Measurements from ENCODE around the gene XYLT1. TPM values are rescaled to one million over a fixed set of nuclear protein-coding genes. Genes with fewer than 3 reads are reported as not detected.

Gene XYLT1
- total and polyA plus RNA-seq, 2 of the 8 experiments (the other 6 are each of a cell fraction or from before 2014, with no cell fraction given) = 6.6 to 25.4 TPM

GRCh38 chr16:17453364-17454038 is 17.3 kb downstream of the XYLT1 start:
- no peak overlapping the region for H3K4ac ChIP-seq (replicated peaks; ENCODE audit: insufficient read length, low read depth, low read length)
- no peaks in the 10 kb centered on the region for H3K36me3 ChIP-seq (ENCODE audit: control insufficient read depth in 2 of 4, insufficient read depth in 4 of 4, low read length in 3 of 4)
- no peak overlapping the region for H2BK12ac ChIP-seq (ENCODE audit: low read depth, low read length)
- ChIA-PET CTCF (ENCODE audit: partially characterized antibody) (interaction anchor here (1.0 kb wide), 1 partner anchor 9 kb away, joined by 3 read pairs; no protein-coding TSS in a partner anchor), POLR2A (ENCODE audit: partially characterized antibody) (interaction anchor here (0.8 kb wide), 1 partner anchor 51 kb away, joined by 3 read pairs; no protein-coding TSS in a partner anchor)
- H3K23ac ChIP-seq (ENCODE audit: insufficient read length) = no peak overlapping the region
- no peak overlapping the region for H3K9ac ChIP-seq (replicated peaks in 1 of 4; ENCODE audit: extremely low read depth in 1 of 4, low read depth in 3 of 4, low read length in 3 of 4)
- H3K9me3 ChIP-seq (ENCODE audit: insufficient read depth in 2 of 2, low read depth in 1 of 2, low read length in 1 of 2) = no peaks in the 10 kb centered on the region
- H3K27ac ChIP-seq (ENCODE audit: low read depth, low read length) = no peak overlapping the region
- DNase-seq (ENCODE audit: low read depth in 1 of 2, low spot score in 2 of 2) (no peak), FAIRE-seq (no peak)
- H2AK5ac ChIP-seq (ENCODE audit: low read depth, low read length) = no peak overlapping the region
- H2BK20ac ChIP-seq (ENCODE audit: low read length) = no peak overlapping the region
- no peak for TF ChIP-seq TCF12 (IDR thresholded peaks at IDR 0.05; ENCODE audit: low read depth, low read length)
- no peak for TF ChIP-seq ZNF274 (IDR thresholded peaks at IDR 0.05; ENCODE audit: borderline replicate concordance, extremely low read depth, low read length)
- TF ChIP-seq ATF2 (IDR thresholded peaks at IDR 0.05; ENCODE audit: low read length) = no peak
- TF ChIP-seq SIN3A (conservative IDR thresholded peaks at IDR 0.05 in 1 of 2, IDR thresholded peaks at IDR 0.05 in 1 of 2; ENCODE audit: low read depth in 1 of 2, low read length in 2 of 2) = no peak
- no peak for TF ChIP-seq FOSL1 (IDR thresholded peaks at IDR 0.05; ENCODE audit: insufficient read depth, low read depth, low read length)
- TF ChIP-seq YY1 (IDR thresholded peaks at IDR 0.05; ENCODE audit: low read depth, low read length) = no peak
- no peaks in the 10 kb centered on the region for H3K23me2 ChIP-seq (ENCODE audit: low read depth, low read length)
- peaks cover 0 to 7% (median 0%) of the 10 kb centered on the region in 4 experiments; a peak in 2 of 7 replicates for H3K4me1 ChIP-seq (replicated peaks in 1 of 4; ENCODE audit: control insufficient read depth in 3 of 4, insufficient read depth in 4 of 4, low read length in 3 of 4)
- WGBS, 2 experiments (ENCODE audit: extremely low coverage in 1 of 2, insufficient coverage in 1 of 2, insufficient read length in 1 of 2, insufficient replicate concordance in 2 of 2, low coverage in 1 of 2, low lambda C conversion rate in 2 of 2, missing lambda C conversion rate in 1 of 2) = 86% methylated on average over 8 of the region's 8 CpGs; no CpG with 5 or more reads in 1 of the 2 experiments
- no peak overlapping the region for H3K4me3 ChIP-seq (ENCODE audit: extremely low read depth in 1 of 4, insufficient read depth in 2 of 4, low read depth in 3 of 4, low read length in 4 of 4)
- H3K27me3 ChIP-seq (replicated peaks in 1 of 4; ENCODE audit: control insufficient read depth in 3 of 4, extremely low read depth in 1 of 4, insufficient read depth in 3 of 4, low read length in 3 of 4) = no peaks in the 10 kb centered on the region
- H3K79me2 ChIP-seq (ENCODE audit: control insufficient read depth in 1 of 2, insufficient read depth in 2 of 2, low read length in 2 of 2) = peaks cover 0 to 29% of the 10 kb centered on the region in 2 experiments; a peak in 2 of 4 replicates
- H4K8ac ChIP-seq (ENCODE audit: extremely low read depth, insufficient read depth, low read length) = no peak overlapping the region
- no peak overlapping the region for H2AFZ ChIP-seq (ENCODE audit: low read length)
- peaks cover 0 to 4% of the 10 kb centered on the region in 2 experiments for H4K20me1 ChIP-seq (replicated peaks in 1 of 2; ENCODE audit: control insufficient read depth in 1 of 2, insufficient read depth in 2 of 2, low read length in 2 of 2)
- H3K14ac ChIP-seq (ENCODE audit: insufficient read length) = no peak overlapping the region
- H4K91ac ChIP-seq (replicated peaks; ENCODE audit: insufficient read length, low read length) = no peak overlapping the region
- no peak overlapping the region for H4K5ac ChIP-seq (ENCODE audit: insufficient read length, low read depth, low read length)
- H2BK5ac ChIP-seq (ENCODE audit: low read depth, low read length) = no peak overlapping the region
- no peak overlapping the region for H3K56ac ChIP-seq (replicated peaks; ENCODE audit: insufficient read length, low read depth, low read length)
- H3K79me1 ChIP-seq (ENCODE audit: low read depth, low read length) = peaks cover 5% of the 10 kb centered on the region
- no peak overlapping the region for H3K18ac ChIP-seq (ENCODE audit: extremely low read depth, low read length)
- no peak overlapping the region for H2BK120ac ChIP-seq (replicated peaks; ENCODE audit: low read depth, low read length)
- H2BK15ac ChIP-seq (ENCODE audit: low read length) = no peak overlapping the region
- no peak overlapping the region for H3K4me2 ChIP-seq (ENCODE audit: insufficient read depth in 1 of 2, low read depth in 2 of 2, low read length in 2 of 2)

Measured in H1 (cell line).